SK-N-MC (cell line): ENCODE measurements around the gene SLC4A1AP.

Experiments used
- DNase-seq: peaks from one replicate; pipeline ENCODE4 v3.0.0-alpha.2; 2011; ENCODE audit warnings: low read depth, low spot score
- H3K27ac ChIP-seq: fragments of 200-600 bp; sonication (generic); 2 replicates; pipeline ENCODE4 v1.5.1; 2016; ENCODE audit warnings: mixed run types
- H3K36me3 ChIP-seq: fragments of 200-600 bp; sonication (generic); 2 replicates; pipeline ENCODE4 v1.6.1; 2017; ENCODE audit warnings: antibody characterized with exemption, low read length, mixed read lengths; ENCODE audit not compliant: insufficient read depth
- H3K4me3 ChIP-seq: fragments of 200-600 bp; sonication (generic); 2 replicates; pipeline ENCODE4 v1.5.1; 2016
- H3K9ac ChIP-seq: fragments of 200-600 bp; sonication (generic); 2 replicates; pipeline ENCODE4 v1.8.0; 2017; ENCODE audit warnings: mixed run types, mixed read lengths; ENCODE audit not compliant: insufficient read length
- H3K9me3 ChIP-seq: fragments of 200-600 bp; sonication (generic); 2 replicates; pipeline ENCODE4 v1.6.1; 2017; ENCODE audit warnings: low read depth, mild to moderate bottlenecking, antibody characterized with exemption, low read length, moderate library complexity, mixed read lengths
- EZH2 ChIP-seq: fragments of 200-600 bp; sonication (generic); IDR thresholded peaks from one replicate; pipeline ENCODE4 v1.6.1; 2017; ENCODE audit warnings: antibody characterized with exemption
- FOXP2 ChIP-seq: optimal IDR thresholded peaks from 2 replicates; pipeline ENCODE3; 2011; ENCODE audit warnings: mild to moderate bottlenecking, moderate library complexity; ENCODE audit not compliant: insufficient read depth; ENCODE audit errors: extremely low read length, control extremely low read depth
- POLR2AphosphoS5 ChIP-seq: IDR thresholded peaks from 2 replicates; pipeline ENCODE4 v1.6.1; 2012; ENCODE audit warnings: mild to moderate bottlenecking, low read depth, low read length, borderline replicate concordance

Gene SLC4A1AP

DNA sequence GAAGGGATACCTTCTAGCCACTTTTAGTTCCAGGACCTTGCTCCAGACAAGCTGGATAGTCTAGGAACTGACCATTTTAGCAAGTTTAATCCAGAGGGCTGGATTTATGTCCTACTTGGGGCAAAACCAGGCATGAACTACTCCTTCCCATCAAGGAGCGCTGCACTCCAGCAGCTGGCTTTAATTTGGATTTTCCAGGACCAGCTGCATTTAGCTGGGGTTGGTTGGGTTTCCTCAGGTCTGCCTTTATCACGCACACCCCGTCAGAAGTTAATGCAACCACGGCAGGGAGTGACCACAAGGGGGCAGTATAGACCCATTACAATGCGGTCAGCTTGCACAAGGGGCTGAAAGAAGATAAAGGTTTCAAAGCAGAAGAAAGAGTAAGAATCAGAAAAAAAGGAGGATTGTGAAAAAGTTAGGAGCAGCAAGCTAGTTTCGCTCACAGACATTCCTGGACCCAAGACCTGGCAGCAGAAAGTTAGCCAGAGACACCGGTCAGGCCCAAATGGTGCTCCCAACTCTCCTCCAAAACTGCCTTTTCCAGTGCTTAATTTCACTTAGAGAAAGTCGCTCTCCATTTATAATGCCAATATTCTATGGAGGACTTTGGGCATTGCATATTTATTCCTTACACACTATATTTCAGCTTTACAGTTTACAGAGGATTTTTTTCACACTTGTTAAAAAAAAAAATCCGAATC is 40.1 kb downstream of the SLC4A1AP start:
- no peak overlapping the region for H3K27ac ChIP-seq
- TF ChIP-seq EZH2: no peak
- TF ChIP-seq POLR2AphosphoS5: no peak
- H3K9me3 ChIP-seq: no peaks in the 10 kb centered on the region
- H3K4me3 ChIP-seq: no peak overlapping the region
- H3K9ac ChIP-seq: no peak overlapping the region
- H3K36me3 ChIP-seq: no peaks in the 10 kb centered on the region
- DNase-seq: peak; percentile 74

DNA sequence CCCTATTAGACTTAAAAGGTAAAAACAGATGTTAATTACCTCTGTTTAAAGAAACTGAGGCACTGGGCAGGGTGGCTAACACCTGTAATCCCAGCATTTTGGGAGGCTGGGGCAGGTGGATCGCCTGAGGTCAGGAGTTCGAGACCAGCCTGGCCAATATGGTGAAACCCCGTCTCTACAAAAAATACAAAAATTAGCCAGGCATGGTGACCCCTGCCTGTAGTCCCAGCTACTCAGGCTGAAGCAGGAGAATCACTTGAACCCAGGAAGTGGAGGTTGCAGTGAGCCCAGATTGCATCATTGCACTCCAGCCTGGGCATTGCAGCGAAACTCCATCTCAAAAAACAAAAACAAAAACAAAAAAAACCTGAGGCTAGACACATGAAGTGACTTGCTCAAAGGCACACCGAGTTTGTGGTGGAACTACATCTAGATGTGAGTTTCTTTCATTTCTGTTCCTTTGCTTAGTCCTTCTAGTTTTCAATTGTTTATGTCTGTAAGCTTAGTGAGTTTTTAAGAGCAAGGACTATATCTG is 40.7 kb downstream of the SLC4A1AP start:
- Histone ChIP-seq H3K9me3 (no peaks in the 10 kb centered on the region), H3K27ac (no peak overlapping the region), H3K9ac (no peak overlapping the region), H3K4me3 (no peak overlapping the region), H3K36me3 (no peaks in the 10 kb centered on the region)
- no peak for DNase-seq
- TF ChIP-seq FOXP2: no peak
- TF ChIP-seq EZH2: no peak
- TF ChIP-seq POLR2AphosphoS5: no peak

GRCh38 chr2:27705851-27706622 is 42.3 kb downstream of the SLC4A1AP start:
- Histone ChIP-seq H3K9ac (no peak overlapping the region), H3K27ac (no peak overlapping the region), H3K36me3 (no peaks in the 10 kb centered on the region), H3K9me3 (no peaks in the 10 kb centered on the region), H3K4me3 (no peak overlapping the region)
- TF ChIP-seq FOXP2 (no peak), EZH2 (no peak), POLR2AphosphoS5 (no peak)
- DNase-seq: no peak

- H3K9me3 ChIP-seq: no peaks in the 10 kb centered on the region
- H3K36me3 ChIP-seq: no peaks in the 10 kb centered on the region
- TF ChIP-seq FOXP2 (no peak), POLR2AphosphoS5 (no peak), EZH2 (no peak)
- H3K27ac ChIP-seq: no peak overlapping the region
- H3K9ac ChIP-seq: no peak overlapping the region
- no peak for DNase-seq
- no peak overlapping the region for H3K4me3 ChIP-seq
Measured at GRCh38 chr2:27707462-27708256, 44.0 kb downstream of the SLC4A1AP start.

DNA sequence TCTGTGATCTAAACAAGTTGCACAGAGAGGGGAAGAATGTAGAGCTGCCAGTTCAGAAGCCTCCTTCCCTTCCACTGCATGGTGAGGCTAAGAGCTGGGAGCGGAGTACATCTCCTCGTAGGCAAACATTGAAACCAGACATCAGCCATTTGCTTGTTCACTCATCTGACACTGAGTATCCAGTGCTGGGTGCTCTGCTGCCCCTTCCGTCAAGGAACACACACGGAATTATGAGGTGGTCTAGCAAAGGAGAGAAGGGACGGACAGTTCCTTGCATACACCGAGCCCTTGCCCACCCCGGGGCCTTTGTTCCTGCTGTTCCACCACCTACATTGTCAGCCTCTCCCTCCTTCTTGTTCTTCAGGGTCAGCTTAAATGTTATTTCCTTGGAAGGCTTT is 44.6 kb downstream of the SLC4A1AP start:
- no peaks in the 10 kb centered on the region for H3K9me3 ChIP-seq
- no peak for DNase-seq
- no peak for TF ChIP-seq EZH2
- no peak for TF ChIP-seq POLR2AphosphoS5
- no peak for TF ChIP-seq FOXP2
- H3K36me3 ChIP-seq: no peaks in the 10 kb centered on the region
- no peak overlapping the region for H3K9ac ChIP-seq
- no peak overlapping the region for H3K27ac ChIP-seq
- H3K4me3 ChIP-seq: no peak overlapping the region

- DNase-seq: no peak
Measured at GRCh38 chr2:27708666-27709065, 45.0 kb downstream of the SLC4A1AP start.

GRCh38 chr2:27709326-27709725 is 45.6 kb downstream of the SLC4A1AP start:
- H3K9me3 ChIP-seq: no peaks in the 10 kb centered on the region
- no peak for TF ChIP-seq POLR2AphosphoS5
- no peak for TF ChIP-seq FOXP2
- TF ChIP-seq EZH2: no peak
- H3K27ac ChIP-seq: no peak overlapping the region
- H3K4me3 ChIP-seq: no peak overlapping the region
- no peak for DNase-seq
- H3K36me3 ChIP-seq: no peaks in the 10 kb centered on the region
- no peak overlapping the region for H3K9ac ChIP-seq

More at GRCh38 chr2:27708666-27709065, 45.0 kb downstream of the SLC4A1AP start:
- Histone ChIP-seq H3K4me3 (no peak overlapping the region), H3K27ac (no peak overlapping the region), H3K36me3 (no peaks in the 10 kb centered on the region), H3K9me3 (no peaks in the 10 kb centered on the region), H3K9ac (no peak overlapping the region)
- TF ChIP-seq EZH2 (no peak), POLR2AphosphoS5 (no peak), FOXP2 (no peak)
